K562 (cell line): ENCODE measurements around the gene PRRT1. TPM values are rescaled to one million over a fixed set of nuclear protein-coding genes. Genes with fewer than 3 reads are reported as not detected.

Source experiments
- ARID4B ChIP-seq: sonication (generic); formaldehyde crosslinking; IDR thresholded peaks from 2 replicates; pipeline ENCODE4 v1.8.0; 2022; ENCODE audit warnings: mild to moderate bottlenecking, missing genetic modification reagents
- ATF2 ChIP-seq: sonication (generic); formaldehyde crosslinking; IDR thresholded peaks from 2 replicates; pipeline ENCODE4 v1.8.1; 2022; ENCODE audit warnings: missing genetic modification reagents
- ESRRA ChIP-seq: fragments of 450-650 bp; IDR thresholded peaks from 2 replicates; pipeline ENCODE4 v1.6.1; 2014; ENCODE audit warnings: low read depth, mild to moderate bottlenecking, moderate library complexity, borderline replicate concordance
- GMEB1 ChIP-seq: fragments of 250-450 bp; sonication (Bioruptor Pico); IDR thresholded peaks from 2 replicates; pipeline ENCODE4 v1.4.0; 2020; ENCODE audit warnings: mild to moderate bottlenecking
- MEF2A ChIP-seq: IDR thresholded peaks from 2 replicates; pipeline ENCODE4 v1.6.1; 2011; ENCODE audit warnings: low read depth, mild to moderate bottlenecking, low read length, moderate library complexity; ENCODE audit not compliant: control insufficient read depth
- NCOA6 ChIP-seq: fragments of 450-650 bp; IDR thresholded peaks from 2 replicates; pipeline ENCODE4 v1.6.1; 2017; ENCODE audit warnings: mild to moderate bottlenecking
- NFE2 ChIP-seq: IDR thresholded peaks from 2 replicates; pipeline ENCODE4 v1.6.1; 2014; ENCODE audit warnings: antibody characterized with exemption, low read depth
- NFRKB ChIP-seq: fragments of 450-650 bp; IDR thresholded peaks from 2 replicates; pipeline ENCODE4 v1.6.1; 2016; ENCODE audit warnings: low read depth
- PURB ChIP-seq: sonication (generic); formaldehyde crosslinking; IDR thresholded peaks from 2 replicates; pipeline ENCODE4 v1.9.0; 2021; ENCODE audit warnings: low read depth, mild to moderate bottlenecking, missing genetic modification reagents
- PYGO2 ChIP-seq: fragments of 450-650 bp; IDR thresholded peaks from 2 replicates; pipeline ENCODE4 v1.6.1; 2016; ENCODE audit warnings: mild to moderate bottlenecking, missing genetic modification characterization, moderate library complexity, missing compliant biosample characterization
- RBM34 ChIP-seq: fragments of 200-400 bp; formaldehyde crosslinking; IDR thresholded peaks from 2 replicates; pipeline ENCODE4 v1.6.1; 2018; ENCODE audit warnings: low read length, borderline replicate concordance; ENCODE audit not compliant: insufficient read depth
- SIX5 ChIP-seq, 2 experiments: IDR thresholded peaks; 2 replicates each; pipeline ENCODE4 v1.6.1; 2011; ENCODE audit warnings: low read length in 2 of 2, borderline replicate concordance in 1 of 2, low read depth in 1 of 2, mild to moderate bottlenecking in 1 of 2, moderate library complexity in 1 of 2; ENCODE audit not compliant: insufficient read depth in 1 of 2
- SMAD1 ChIP-seq: fragments of 150-350 bp; IDR thresholded peaks from 2 replicates; pipeline ENCODE4 v1.6.1; 2014; ENCODE audit warnings: low read length, low read depth; ENCODE audit not compliant: partially characterized antibody
- SRSF9 ChIP-seq: fragments of 200-400 bp; formaldehyde crosslinking; IDR thresholded peaks from 2 replicates; pipeline ENCODE4 v1.6.1; 2017; ENCODE audit warnings: low read depth, low read length, borderline replicate concordance
- THAP7 ChIP-seq: fragments of 250-450 bp; sonication (Bioruptor Pico); IDR thresholded peaks from 2 replicates; pipeline ENCODE4 v1.5.0; 2021
- ZBTB7A ChIP-seq: IDR thresholded peaks from 2 replicates; pipeline ENCODE4 v1.6.1; 2011; ENCODE audit warnings: low read depth, mild to moderate bottlenecking, low read length, moderate library complexity, borderline replicate concordance; ENCODE audit not compliant: control insufficient read depth
- ZC3H4 ChIP-seq: sonication (generic); formaldehyde crosslinking; IDR thresholded peaks from 2 replicates; pipeline ENCODE4 v1.9.0; 2021; ENCODE audit warnings: missing genetic modification reagents, borderline replicate concordance
- ZFP30 ChIP-seq: fragments of 250-450 bp; sonication (Bioruptor Pico); IDR thresholded peaks from 2 replicates; pipeline ENCODE4 v1.8.0; 2022; ENCODE audit warnings: moderate library complexity, mild to moderate bottlenecking, inconsistent platforms, borderline replicate concordance
- ZSCAN32 ChIP-seq: fragments of 450-650 bp; formaldehyde crosslinking; IDR thresholded peaks from 2 replicates; pipeline ENCODE4 v1.4.0; 2020; ENCODE audit warnings: mild to moderate bottlenecking, moderate library complexity
- polyA plus RNA-seq, 8 experiments: library from polyadenylated mRNA; depleted of rRNA in 4 of 8; stranded (reverse) in 5 of 8; unstranded in 3 of 8; fragments of >200 nt; fragmentation: Nextera tagmentation in 2 of 8; fragmentation: Illumina TruSeq in 1 of 8; extraction: Ambion mirVana in 2 of 8; extraction: Trizol in 1 of 8; gene quantifications; 2 replicates each; pipeline versions ENCODE4 v1.2.1 to v1.2.3, GENCODE V29; 2011 to 2014; ENCODE audit warnings: inconsistent platforms in 1 of 8, missing spikeins in 1 of 8
- total RNA-seq, 7 experiments: library from RNA; depleted of rRNA in 6 of 7; stranded (reverse); fragments of >200 nt in 6 of 7; fragmentation: Illumina TruSeq in 2 of 7; extraction: Trizol in 2 of 7; gene quantifications; 2 replicates each; pipeline versions ENCODE4 v1.2.1 to v1.2.3, GENCODE V29; 2011 to 2021; ENCODE audit warnings: low replicate concordance in 1 of 7

The PRRT1 gene
- total and polyA plus RNA-seq, 9 of the 15 experiments (the other 6 are each of a cell fraction or from before 2014, with no cell fraction given) = 0.14 to 3.5 (median 0.41) TPM

- TF ChIP-seq SRSF9 = no peak
- no peak for TF ChIP-seq ESRRA
- TF ChIP-seq PYGO2 (tag) = no peak
- TF ChIP-seq SIX5 (IDR thresholded peaks at IDR 0.05; ENCODE audit: borderline replicate concordance in 1 of 2, insufficient read depth in 1 of 2, low read depth in 1 of 2, low read length in 2 of 2) = no peak; a peak in 1 of 4 replicates
- no peak for TF ChIP-seq ZC3H4 (CRISPR knock-in tag)
- no peak for TF ChIP-seq ZSCAN32 (CRISPR knock-in tag)
- no peak for TF ChIP-seq MEF2A
- TF ChIP-seq PURB (CRISPR knock-in tag) = no peak
- TF ChIP-seq NFE2 = no peak
- 0 out of 2 replicates have a peak, but pooled peaks have one; percentile 30 for TF ChIP-seq GMEB1 (CRISPR knock-in tag)
- peak; percentile 95 for TF ChIP-seq NFRKB
- no peak for TF ChIP-seq NCOA6
- no peak for TF ChIP-seq THAP7 (CRISPR knock-in tag)
- TF ChIP-seq ZBTB7A = peak; percentile 70
- no peak for TF ChIP-seq ARID4B (CRISPR knock-in tag)
- peak; percentile 9 for TF ChIP-seq SMAD1
- no peak for TF ChIP-seq ATF2
- no peak; the same call in 1 of the 2 replicates for TF ChIP-seq ZFP30 (CRISPR knock-in tag)
- TF ChIP-seq RBM34 = no peak
These were observed 25.5 kb upstream of the PRRT1 start (continued) for GRCh38 chr6:32177183-32177787.
